Heart left ventricle (tissue), 13 donors: ENCODE results near the gene LRRTM4.

ENCODE experiments used
- CTCF ChIP-seq, 12 donors: fragments of 200-600 bp; sonication (generic) in 4 of 12; IDR thresholded peaks; one replicate each; pipeline versions ENCODE4 v1.5.0 to v1.8.0; 2018 to 2022; ENCODE audit warnings: antibody characterized with exemption in 12 of 12, mild to moderate bottlenecking in 5 of 12
- POLR2A ChIP-seq, 2 donors: fragments of 450-650 bp; IDR thresholded peaks; one replicate each; pipeline ENCODE4 v1.6.1; 2017; ENCODE audit warnings: antibody characterized with exemption in 2 of 2, mild to moderate bottlenecking in 2 of 2, moderate library complexity in 2 of 2
- donor health status: ischemic (EF 13 %, LVEDD 7.1; RV severe dilation, severe dysfunction).
- donor health status: DM: no; HTN: yes; CAD: no.
- donor health status: DM: no; HTN: no; CAD: no.
- donor health status: ischemic (EF 25% LVEDD 6.9; RV normal size, moderate dysfunction).
- donor health status: ischemic (EF 25% LVEDD 5.7; RV mildly dilated, moderate dysfunction).
- donor health status: ischemic (EF 35%, LVEDD 5.7; RV mildly dilated, moderate dysfunction).
- donor health status: nonischemic (EF 11% LVEDD 7.7; RV severe dilation, severe dysfunction).
- donor health status: DM: yes; HTN: yes; CAD: no.
- donor health status: PGD.
- donor health status: ischemic (EF 29% LVEDD 5.4; RV normal size, mild dysfunction).
- donor health status: nonischemic (EF 23%, LVEDD 6.1; RV moderate dilation, normal function).

- TF ChIP-seq CTCF (IDR thresholded peaks at IDR 0.05): no peak
- TF ChIP-seq POLR2A (IDR thresholded peaks at IDR 0.05): no peak
Measured at GRCh38 chr2:76711490-76711889, 810.7 kb downstream of the LRRTM4 start.
